Stimulated activated effector memory CD8-positive, alpha-beta T cell treated with anti-CD3 and anti-CD28 coated beads, Interleukin-12 subunit alpha, Interleukin-12 subunit beta, amount 100 ng/mL, for 72 hours (primary cell): ENCODE data around the gene PCDH9.
A peak's percentile ranks its signal among the peaks of the same experiment; 100 is the strongest.

Source experiments
- ATAC-seq: fragments of 150-1000 bp; cut with Tn5 transposase; 2 replicates; pipeline ENCODE4 v1.10.0; 2021
- DNase-seq, 2 donors: peaks; one replicate each; pipeline ENCODE4 v3.0.0; 2021 to 2022; ENCODE audit warnings: low spot score in 2 of 2
- H3K27ac Mint-ChIP-seq: one replicate; pipeline ENCODE4 v1.8.0; 2022; ENCODE audit warnings: mild to moderate bottlenecking, mixed read lengths
- H3K36me3 Mint-ChIP-seq: one replicate; pipeline ENCODE4 v1.8.0; 2022; ENCODE audit warnings: mild to moderate bottlenecking, mixed read lengths
- H3K4me1 Mint-ChIP-seq: one replicate; pipeline ENCODE4 v1.8.0; 2022; ENCODE audit warnings: mixed read lengths
- H3K4me3 Mint-ChIP-seq: one replicate; pipeline ENCODE4 v1.8.0; 2022; ENCODE audit warnings: mild to moderate bottlenecking, mixed read lengths
- H3K9me3 Mint-ChIP-seq: one replicate; pipeline ENCODE4 v1.8.0; 2022; ENCODE audit warnings: mixed read lengths

Gene PCDH9

GRCh38 chr13:67229481-67230403, at the start of gene PCDH9:
PCDH9 (minus strand) TSS chr13:67230336; CDS start chr13:67228440, 1,896 bp downstream.
- DNase-seq (no peak), ATAC-seq (peak; percentile 31)
- peak within 1 kb of the TSS; percentile 9 for H3K27ac Mint-ChIP-seq

GRCh38 chr13:67278235-67278634, 48.1 kb upstream of the PCDH9 start:
- no peak for DNase-seq
- Mint-ChIP-seq H3K27ac (no peak overlapping the region), H3K4me1 (no peaks in the 10 kb centered on the region), H3K9me3 (peaks cover 13% of the 10 kb centered on the region), H3K4me3 (no peak overlapping the region), H3K36me3 (no peaks in the 10 kb centered on the region)
- ATAC-seq, result no peak

More at GRCh38 chr13:67229481-67230403, at the start of gene PCDH9:
- Mint-ChIP-seq H3K9me3 (no peaks in the 10 kb centered on the region), H3K4me3 (no peak within 1 kb of the TSS), H3K4me1 (no peaks in the 10 kb centered on the region), H3K36me3 (no peaks in the 10 kb centered on the region)

- Mint-ChIP-seq H3K9me3 (peaks cover 13% of the 10 kb centered on the region), H3K4me1 (no peaks in the 10 kb centered on the region), H3K36me3 (no peaks in the 10 kb centered on the region)
Observed at GRCh38 chr13:67277581-67277980, 47.4 kb upstream of the PCDH9 start.

GRCh38 chr13:67275351-67275960, 45.3 kb upstream of the PCDH9 start:
- H3K4me1 Mint-ChIP-seq, result no peaks in the 10 kb centered on the region
- no peak for ATAC-seq
- H3K4me3 Mint-ChIP-seq, result no peak overlapping the region
- DNase-seq, result no peak
- H3K27ac Mint-ChIP-seq, result no peak overlapping the region
- no peaks in the 10 kb centered on the region for H3K36me3 Mint-ChIP-seq
- peaks cover 13% of the 10 kb centered on the region for H3K9me3 Mint-ChIP-seq

More at GRCh38 chr13:67277581-67277980, 47.4 kb upstream of the PCDH9 start:
- DNase-seq, result no peak
- ATAC-seq, result no peak
- H3K27ac Mint-ChIP-seq, result no peak overlapping the region
- H3K4me3 Mint-ChIP-seq, result no peak overlapping the region

- H3K36me3 Mint-ChIP-seq, result no peaks in the 10 kb centered on the region
- H3K4me1 Mint-ChIP-seq, result no peaks in the 10 kb centered on the region
- H3K9me3 Mint-ChIP-seq, result peaks cover 14% of the 10 kb centered on the region
- ATAC-seq (no peak), DNase-seq (no peak)
- H3K27ac Mint-ChIP-seq, result no peak overlapping the region
- H3K4me3 Mint-ChIP-seq, result no peak overlapping the region
Observed at GRCh38 chr13:67273001-67273400, 42.9 kb upstream of the PCDH9 start.

GRCh38 chr13:67267136-67267535, 37.0 kb upstream of the PCDH9 start:
- H3K36me3 Mint-ChIP-seq, result no peaks in the 10 kb centered on the region
- peaks cover 4% of the 10 kb centered on the region for H3K9me3 Mint-ChIP-seq
- no peaks in the 10 kb centered on the region for H3K4me1 Mint-ChIP-seq
- no peak for DNase-seq
- ATAC-seq, result no peak
- no peak overlapping the region for H3K4me3 Mint-ChIP-seq
- H3K27ac Mint-ChIP-seq, result no peak overlapping the region

GRCh38 chr13:67259208-67259607, 29.1 kb upstream of the PCDH9 start:
- no peak overlapping the region for H3K27ac Mint-ChIP-seq
- H3K4me1 Mint-ChIP-seq, result no peaks in the 10 kb centered on the region
- H3K4me3 Mint-ChIP-seq, result no peak overlapping the region
- DNase-seq (no peak), ATAC-seq (no peak)
- no peaks in the 10 kb centered on the region for H3K36me3 Mint-ChIP-seq
- H3K9me3 Mint-ChIP-seq, result peaks cover 2% of the 10 kb centered on the region

GRCh38 chr13:67258482-67258881, 28.3 kb upstream of the PCDH9 start:
- DNase-seq (no peak), ATAC-seq (no peak)
- no peaks in the 10 kb centered on the region for H3K36me3 Mint-ChIP-seq
- H3K4me1 Mint-ChIP-seq, result no peaks in the 10 kb centered on the region
- no peak overlapping the region for H3K27ac Mint-ChIP-seq
- H3K9me3 Mint-ChIP-seq, result peaks cover 2% of the 10 kb centered on the region
- no peak overlapping the region for H3K4me3 Mint-ChIP-seq

- H3K4me3 Mint-ChIP-seq, result no peak overlapping the region
- DNase-seq (no peak), ATAC-seq (no peak)
- no peaks in the 10 kb centered on the region for H3K9me3 Mint-ChIP-seq
- no peak overlapping the region for H3K27ac Mint-ChIP-seq
- H3K36me3 Mint-ChIP-seq, result no peaks in the 10 kb centered on the region
- H3K4me1 Mint-ChIP-seq, result no peaks in the 10 kb centered on the region
Observed at GRCh38 chr13:67238861-67239260, 8.7 kb upstream of the PCDH9 start.

GRCh38 chr13:67238277-67238859, 8.2 kb upstream of the PCDH9 start:
- DNase-seq (no peak), ATAC-seq (no peak)
- no peaks in the 10 kb centered on the region for H3K4me1 Mint-ChIP-seq
- H3K4me3 Mint-ChIP-seq, result no peak overlapping the region
- no peaks in the 10 kb centered on the region for H3K36me3 Mint-ChIP-seq
- no peak overlapping the region for H3K27ac Mint-ChIP-seq
- no peaks in the 10 kb centered on the region for H3K9me3 Mint-ChIP-seq

GRCh38 chr13:67235265-67235664, 5.1 kb upstream of the PCDH9 start:
- H3K4me1 Mint-ChIP-seq, result no peaks in the 10 kb centered on the region
- H3K27ac Mint-ChIP-seq, result no peak overlapping the region
- H3K4me3 Mint-ChIP-seq, result no peak overlapping the region
- no peaks in the 10 kb centered on the region for H3K36me3 Mint-ChIP-seq
- DNase-seq (no peak), ATAC-seq (no peak)
- H3K9me3 Mint-ChIP-seq, result no peaks in the 10 kb centered on the region

GRCh38 chr13:67232384-67232783, 2.2 kb upstream of the PCDH9 start:
- Mint-ChIP-seq H3K27ac (no peak overlapping the region), H3K9me3 (no peaks in the 10 kb centered on the region), H3K4me1 (no peaks in the 10 kb centered on the region), H3K36me3 (no peaks in the 10 kb centered on the region), H3K4me3 (no peak overlapping the region)
- DNase-seq (no peak), ATAC-seq (no peak)

- no peaks in the 10 kb centered on the region for H3K36me3 Mint-ChIP-seq
- no peak for DNase-seq
- no peak overlapping the region for H3K27ac Mint-ChIP-seq
- no peak for ATAC-seq
- H3K9me3 Mint-ChIP-seq, result no peaks in the 10 kb centered on the region
- no peaks in the 10 kb centered on the region for H3K4me1 Mint-ChIP-seq
- no peak overlapping the region for H3K4me3 Mint-ChIP-seq
Observed at GRCh38 chr13:67231289-67232000, 1.3 kb upstream of the PCDH9 start.

GRCh38 chr13:67230404-67231288, 510 bp upstream of the PCDH9 start:
- Mint-ChIP-seq H3K4me1 (no peaks in the 10 kb centered on the region), H3K4me3 (no peak overlapping the region), H3K9me3 (no peaks in the 10 kb centered on the region), H3K36me3 (no peaks in the 10 kb centered on the region), H3K27ac (peak overlapping the region; percentile 9)
- ATAC-seq, result peak; percentile 95
- DNase-seq, result peak; percentile 68 to 78
